ENCODE data around the gene CDYL.

GRCh38 chr6:4890191-4890590, 114.0 kb downstream of the CDYL start:
- no peak for TF ChIP-seq POLR2A (IDR thresholded peaks at IDR 0.05; ENCODE audit: low read depth, low read length)
- TF ChIP-seq CTCF (conservative IDR thresholded peaks at IDR 0.05; ENCODE audit: low read depth, low read length), result no peak
- no peak for TF ChIP-seq RFX5 (IDR thresholded peaks at IDR 0.05; ENCODE audit: low read depth, low read length)
- TF ChIP-seq CEBPB (IDR thresholded peaks at IDR 0.05; ENCODE audit: low read depth, low read length), result no peak
- TF ChIP-seq MXI1 (IDR thresholded peaks at IDR 0.05; ENCODE audit: borderline replicate concordance, low read depth, low read length), result no peak
- TF ChIP-seq MAZ (IDR thresholded peaks at IDR 0.05; ENCODE audit: borderline replicate concordance, low read depth, low read length), result no peak
- TF ChIP-seq NFE2L2 (IDR thresholded peaks at IDR 0.05; ENCODE audit: low read depth, low read length), result no peak
- TF ChIP-seq, protein P1, sequence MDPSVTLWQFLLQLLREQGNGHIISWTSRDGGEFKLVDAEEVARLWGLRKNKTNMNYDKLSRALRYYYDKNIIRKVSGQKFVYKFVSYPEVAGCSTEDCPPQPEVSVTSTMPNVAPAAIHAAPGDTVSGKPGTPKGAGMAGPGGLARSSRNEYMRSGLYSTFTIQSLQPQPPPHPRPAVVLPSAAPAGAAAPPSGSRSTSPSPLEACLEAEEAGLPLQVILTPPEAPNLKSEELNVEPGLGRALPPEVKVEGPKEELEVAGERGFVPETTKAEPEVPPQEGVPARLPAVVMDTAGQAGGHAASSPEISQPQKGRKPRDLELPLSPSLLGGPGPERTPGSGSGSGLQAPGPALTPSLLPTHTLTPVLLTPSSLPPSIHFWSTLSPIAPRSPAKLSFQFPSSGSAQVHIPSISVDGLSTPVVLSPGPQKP (IDR thresholded peaks at IDR 0.05; ENCODE audit: borderline replicate concordance, low read depth, low read length), result no peak
- TF ChIP-seq USF2 (IDR thresholded peaks at IDR 0.05; ENCODE audit: low read depth, low read length), result no peak
- no peak for TF ChIP-seq RAD21 (IDR thresholded peaks at IDR 0.05; ENCODE audit: low read length)
- no peak for TF ChIP-seq FOS (IDR thresholded peaks at IDR 0.05; ENCODE audit: low read depth, low read length)
- no peak for TF ChIP-seq RCOR1 (IDR thresholded peaks at IDR 0.05; ENCODE audit: insufficient replicate concordance, low read length)

Data from IMR-90 (cell line).